WTC11 (cell line): ENCODE data around the gene PPP4C. TPM values are rescaled to one million over a fixed set of nuclear protein-coding genes. Genes with fewer than 3 reads are reported as not detected.

Experiments
- ATAC-seq: fragments of 200-7000 bp; cut with Tn5 transposase; 2 replicates; pipeline ENCODE4 v1.10.0; 2021; ENCODE audit warnings: mild to moderate bottlenecking, moderate library complexity
- CTCF ChIA-PET: fragments of 300-600 bp; sonication (Branson Sonifier 250); formaldehyde crosslinking; loops from one replicate; lab custom pipeline; 2021; ENCODE audit warnings: antibody characterized with exemption; lab: Charles Lee
- POLR2A ChIA-PET: fragments of 350-600 bp; sonication (Branson Sonifier 250); formaldehyde crosslinking; loops from one replicate; lab custom pipeline; 2021; ENCODE audit warnings: antibody characterized with exemption; lab: Charles Lee
- DNase-seq: peaks from one replicate; pipeline ENCODE4 v3.0.0; 2021; ENCODE audit warnings: low spot score
- H3K27ac Mint-ChIP-seq: 2 replicates; pipeline ENCODE4 v1.8.0; 2021; ENCODE audit warnings: mixed read lengths
- H3K27me3 Mint-ChIP-seq: 2 replicates; pipeline ENCODE4 v1.8.0; 2021; ENCODE audit warnings: low read depth, mild to moderate bottlenecking, moderate library complexity, mixed read lengths
- H3K36me3 Mint-ChIP-seq: 2 replicates; pipeline ENCODE4 v1.8.0; 2021; ENCODE audit warnings: mixed read lengths
- H3K4me1 Mint-ChIP-seq: 2 replicates; pipeline ENCODE4 v1.8.0; 2022; ENCODE audit warnings: mixed read lengths
- H3K4me3 Mint-ChIP-seq: 2 replicates; pipeline ENCODE4 v1.8.0; 2021; ENCODE audit warnings: mild to moderate bottlenecking, moderate library complexity, mixed read lengths
- H3K9me3 Mint-ChIP-seq: 2 replicates; pipeline ENCODE4 v1.8.0; 2021; ENCODE audit warnings: mixed read lengths
- AR ChIP-seq: fragments of 250-450 bp; sonication (Bioruptor Pico); IDR thresholded peaks from 2 replicates; pipeline ENCODE4 v1.9.0; 2021; ENCODE audit warnings: mild to moderate bottlenecking
- ATF3 ChIP-seq: sonication (generic); formaldehyde crosslinking; conservative IDR thresholded peaks from 2 replicates; pipeline ENCODE4 v1.8.1; 2022; ENCODE audit warnings: mild to moderate bottlenecking, missing genetic modification reagents
- CTCF ChIP-seq: fragments of 200-600 bp; IDR thresholded peaks from 2 replicates; pipeline ENCODE4 v1.8.0; 2022; ENCODE audit warnings: antibody characterized with exemption
- ELF4 ChIP-seq: sonication (generic); formaldehyde crosslinking; IDR thresholded peaks from 2 replicates; pipeline ENCODE4 v1.8.1; 2022; ENCODE audit warnings: low read depth, mild to moderate bottlenecking, moderate library complexity, missing genetic modification reagents
- ERG ChIP-seq: fragments of 250-450 bp; sonication (Bioruptor Pico); IDR thresholded peaks from 2 replicates; pipeline ENCODE4 v1.8.0; 2021; ENCODE audit warnings: mild to moderate bottlenecking
- ESRRA ChIP-seq: sonication (generic); formaldehyde crosslinking; IDR thresholded peaks from 2 replicates; pipeline ENCODE4 v1.8.1; 2022; ENCODE audit warnings: mild to moderate bottlenecking, missing genetic modification reagents, borderline replicate concordance
- KAT7 ChIP-seq: sonication (generic); formaldehyde crosslinking; IDR thresholded peaks from 2 replicates; pipeline ENCODE4 v1.8.1; 2023; ENCODE audit warnings: missing genetic modification reagents, mild to moderate bottlenecking, borderline replicate concordance
- PREB ChIP-seq: sonication (generic); formaldehyde crosslinking; IDR thresholded peaks from 2 replicates; pipeline ENCODE4 v1.8.1; 2022; ENCODE audit warnings: mild to moderate bottlenecking, missing genetic modification reagents, moderate library complexity, borderline replicate concordance
- USF1 ChIP-seq: sonication (generic); formaldehyde crosslinking; IDR thresholded peaks from 2 replicates; pipeline ENCODE4 v1.8.0; 2022; ENCODE audit warnings: mild to moderate bottlenecking, missing genetic modification reagents
- ZBTB43 ChIP-seq: sonication (generic); formaldehyde crosslinking; IDR thresholded peaks from 2 replicates; pipeline ENCODE4 v1.8.1; 2023; ENCODE audit warnings: mild to moderate bottlenecking, missing genetic modification reagents
- ZMAT4 ChIP-seq: fragments of 250-450 bp; sonication (Bioruptor Pico); IDR thresholded peaks from 2 replicates; pipeline ENCODE4 v1.9.0; 2021; ENCODE audit warnings: mild to moderate bottlenecking
- ZNF281 ChIP-seq: sonication (generic); formaldehyde crosslinking; IDR thresholded peaks from 2 replicates; pipeline ENCODE4 v1.8.0; 2023; ENCODE audit warnings: mild to moderate bottlenecking, missing genetic modification reagents
- ZNF396 ChIP-seq: fragments of 250-450 bp; sonication (Bioruptor Pico); IDR thresholded peaks from 2 replicates; pipeline ENCODE4 v1.8.0; 2021; ENCODE audit warnings: mild to moderate bottlenecking, moderate library complexity, borderline replicate concordance
- ZNF416 ChIP-seq: fragments of 250-450 bp; sonication (Bioruptor Pico); IDR thresholded peaks from 2 replicates; pipeline ENCODE4 v1.9.0; 2021; ENCODE audit warnings: mild to moderate bottlenecking, inconsistent platforms
- ZNF532 ChIP-seq: fragments of 250-450 bp; sonication (Bioruptor Pico); IDR thresholded peaks from 2 replicates; pipeline ENCODE4 v1.9.0; 2021; ENCODE audit warnings: mild to moderate bottlenecking, borderline replicate concordance
- total RNA-seq: library from RNA; stranded (reverse); gene quantifications from 3 replicates; pipeline ENCODE4 v1.2.3, GENCODE V29; 2021

Gene PPP4C
- total RNA-seq, 1 experiment from 2014 or later = 164 TPM

- TF ChIP-seq ZNF281 = no peak
- TF ChIP-seq, all 79 proteins: peak for 0
Observed at GRCh38 chr16:30131869-30132475, 56.2 kb downstream of the PPP4C start (continued).

- Mint-ChIP-seq H3K27me3 (peaks cover 30% of the 10 kb centered on the region), H3K4me1 (no peaks in the 10 kb centered on the region), H3K36me3 (no peaks in the 10 kb centered on the region), H3K4me3 (no peak overlapping the region), H3K27ac (no peak overlapping the region)
- DNase-seq (no peak), ATAC-seq (no peak)
- POLR2A ChIA-PET = no interaction called here
- TF ChIP-seq ATF3 (CRISPR knock-in tag) (no peak), CTCF (no peak), USF1 (CRISPR knock-in tag) (no peak), ELF4 (no peak), AR (CRISPR knock-in tag) (no peak), ZNF416 (CRISPR knock-in tag) (no peak), PREB (CRISPR knock-in tag) (no peak), ZNF396 (CRISPR knock-in tag) (no peak), ZBTB43 (no peak), ERG (CRISPR knock-in tag) (no peak), KAT7 (CRISPR knock-in tag) (no peak), ZMAT4 (CRISPR knock-in tag) (no peak), ESRRA (no peak), ZNF532 (no peak)
- TF ChIP-seq, all 79 proteins: peak for 0
- CTCF ChIA-PET = interaction anchor here (1.6 kb wide), 1 partner anchor 40 kb away, joined by 3 read pairs; no protein-coding TSS in a partner anchor
- H3K9me3 Mint-ChIP-seq = no peaks in the 10 kb centered on the region
Observed at GRCh38 chr16:30132591-30132990, 56.8 kb downstream of the PPP4C start.
